OCI-LY7 (cell line): Measurements from ENCODE around the gene KRTAP21-1. TPM values are rescaled to one million over a fixed set of nuclear protein-coding genes. Genes with fewer than 3 reads are reported as not detected.

Source experiments
- BruUV-seq: library from RNA; stranded (reverse); fragments of 400-500 nt; replicated peaks from 2 replicates; lab custom pipeline; 2021; lab: Mats Ljungman, UMichigan
- CTCF ChIA-PET: fragments of 300-600 bp; sonication (Branson Sonifier 250); formaldehyde crosslinking; loops from one replicate; lab custom pipeline; 2022; ENCODE audit warnings: antibody characterized with exemption; ENCODE audit not compliant: unreplicated experiment; lab: Charles Lee
- POLR2A ChIA-PET: fragments of 300-600 bp; sonication (Branson Sonifier 250); formaldehyde crosslinking; loops from one replicate; lab custom pipeline; 2022; ENCODE audit warnings: antibody characterized with exemption; lab: Charles Lee
- DNase-seq: peaks from one replicate; pipeline ENCODE4 v3.0.0-alpha.2; 2015; ENCODE audit warnings: low spot score
- H2AFZ ChIP-seq: fragments of 200-600 bp; sonication (generic), shearing (Covaris generic); 2 replicates; pipeline ENCODE4 v1.6.1; 2014; ENCODE audit warnings: mild to moderate bottlenecking, antibody characterized with exemption, low read length, moderate library complexity
- H3K27ac ChIP-seq: fragments of 200-600 bp; sonication (generic); 2 replicates; pipeline ENCODE4 v1.5.1; 2014; ENCODE audit warnings: mixed run types, low read depth, mild to moderate bottlenecking, moderate library complexity, low read length, inconsistent platforms; ENCODE audit not compliant: poor library complexity, severe bottlenecking
- H3K36me3 ChIP-seq: fragments of 200-600 bp; sonication (generic); 2 replicates; pipeline ENCODE4 v1.6.1; 2014; ENCODE audit warnings: mild to moderate bottlenecking, antibody characterized with exemption, low read length, moderate library complexity, mixed read lengths; ENCODE audit not compliant: insufficient read depth
- H3K4me1 ChIP-seq: fragments of 200-600 bp; sonication (generic); 2 replicates; pipeline ENCODE4 v1.5.1; 2014; ENCODE audit warnings: mild to moderate bottlenecking, low read length; ENCODE audit not compliant: insufficient read depth, poor library complexity, severe bottlenecking
- H3K4me2 ChIP-seq: fragments of 200-600 bp; sonication (generic); 2 replicates; pipeline ENCODE4 v1.6.1; 2014; ENCODE audit warnings: mild to moderate bottlenecking, low read length
- H3K4me3 ChIP-seq: fragments of 200-600 bp; sonication (generic); 2 replicates; pipeline ENCODE4 v1.5.1; 2014; ENCODE audit warnings: mild to moderate bottlenecking, low read depth, low read length; ENCODE audit not compliant: poor library complexity, severe bottlenecking
- H3K79me2 ChIP-seq: fragments of 200-600 bp; sonication (generic); 2 replicates; pipeline ENCODE4 v1.6.1; 2016; ENCODE audit warnings: low read depth, mild to moderate bottlenecking, low read length, moderate library complexity, mixed read lengths; ENCODE audit not compliant: insufficient read depth
- H3K9me2 ChIP-seq: fragments of 200-600 bp; sonication (generic); 2 replicates; pipeline ENCODE4 v1.6.1; 2016; ENCODE audit warnings: mild to moderate bottlenecking, low read length, mixed read lengths; ENCODE audit not compliant: insufficient read depth
- H3K9me3 ChIP-seq: fragments of 200-600 bp; sonication (generic); 2 replicates; pipeline ENCODE4 v1.6.1; 2014; ENCODE audit warnings: mild to moderate bottlenecking, mixed run types, low read length, mixed read lengths
- H4K20me1 ChIP-seq: fragments of 200-600 bp; sonication (generic); 2 replicates; pipeline ENCODE4 v1.6.1; 2014; ENCODE audit warnings: mild to moderate bottlenecking, antibody characterized with exemption, low read length, moderate library complexity, mixed read lengths; ENCODE audit not compliant: insufficient read depth
- CTCF ChIP-seq: fragments of 200-600 bp; sonication (generic); conservative IDR thresholded peaks from 2 replicates; pipeline ENCODE4 v1.5.1; 2014; ENCODE audit warnings: mild to moderate bottlenecking, antibody characterized with exemption, low read length, moderate library complexity, mixed read lengths
- EZH2phosphoT487 ChIP-seq: fragments of 200-600 bp; sonication (generic); IDR thresholded peaks from 2 replicates; pipeline ENCODE4 v1.6.1; 2018; ENCODE audit warnings: low read depth, borderline replicate concordance, mild to moderate bottlenecking, mixed run types, antibody characterized with exemption, low read length, moderate library complexity, mixed read lengths
- intact Hi-C: fragments of 100-400 bp; cut with micrococcal nuclease; formaldehyde crosslinking; loops from one replicate; pipeline ENCODE4 v1.10.0; 2022; ENCODE audit not compliant: unreplicated experiment
- total RNA-seq, 2 experiments: library from RNA; depleted of rRNA in 1 of 2; stranded (reverse); fragments of >200 nt in 1 of 2; shearing (Covaris generic) in 1 of 2; gene quantifications; 2 replicates each; pipeline ENCODE4 v1.2.3, GENCODE V29; 2014 to 2022

Gene KRTAP21-1
- total RNA-seq, 2 experiments from 2014 or later = not detected

- Histone ChIP-seq H3K27ac (no peak overlapping the region), H3K9me2 (no peaks in the 10 kb centered on the region), H2AFZ (no peak overlapping the region), H3K79me2 (no peaks in the 10 kb centered on the region), H4K20me1 (no peaks in the 10 kb centered on the region), H3K4me3 (no peak overlapping the region), H3K9me3 (0 out of 2 replicates have a peak, but pooled peaks cover 7% of the 10 kb centered on the region), H3K36me3 (no peaks in the 10 kb centered on the region), H3K4me1 (no peaks in the 10 kb centered on the region), H3K4me2 (no peak overlapping the region)
- no peak for DNase-seq
- no peak for TF ChIP-seq EZH2phosphoT487
- no peak for TF ChIP-seq CTCF
- intact Hi-C loops = no loop called here
- BruUV-seq = no TSS peak
- ChIA-PET POLR2A (no interaction called here), CTCF (no interaction called here)
Measured at GRCh38 chr21:30714456-30714855, 40.8 kb downstream of the KRTAP21-1 start.

- Histone ChIP-seq H3K4me3 (no peak overlapping the region), H3K4me2 (no peak overlapping the region), H3K4me1 (no peaks in the 10 kb centered on the region), H3K9me2 (no peaks in the 10 kb centered on the region), H3K27ac (no peak overlapping the region), H3K79me2 (no peaks in the 10 kb centered on the region), H3K36me3 (no peaks in the 10 kb centered on the region), H2AFZ (no peak overlapping the region), H3K9me3 (peaks cover 7% of the 10 kb centered on the region; the same call in 1 of the 2 replicates), H4K20me1 (no peaks in the 10 kb centered on the region)
- intact Hi-C loops = no loop called here
- no peak for TF ChIP-seq EZH2phosphoT487
- no peak for TF ChIP-seq CTCF
- POLR2A ChIA-PET = no interaction called here
- BruUV-seq = no TSS peak
- DNase-seq = no peak
- CTCF ChIA-PET = no interaction called here
Measured at GRCh38 chr21:30713766-30714165, 41.5 kb downstream of the KRTAP21-1 start.

GRCh38 chr21:30710499-30710898, 44.7 kb downstream of the KRTAP21-1 start:
- POLR2A ChIA-PET = no interaction called here
- Histone ChIP-seq H4K20me1 (no peaks in the 10 kb centered on the region), H3K9me3 (peaks cover 7% of the 10 kb centered on the region; the same call in 1 of the 2 replicates), H3K9me2 (no peaks in the 10 kb centered on the region), H3K4me2 (no peak overlapping the region), H3K36me3 (no peaks in the 10 kb centered on the region), H2AFZ (no peak overlapping the region), H3K4me1 (no peaks in the 10 kb centered on the region), H3K79me2 (no peaks in the 10 kb centered on the region), H3K4me3 (no peak overlapping the region), H3K27ac (no peak overlapping the region)
- intact Hi-C loops = no loop called here
- no peak for DNase-seq
- BruUV-seq = no TSS peak
- CTCF ChIA-PET = no interaction called here
- TF ChIP-seq EZH2phosphoT487 (no peak), CTCF (no peak)
